Measurements from ENCODE around the gene SAYSD1. TPM values are rescaled to one million over a fixed set of nuclear protein-coding genes. Genes with fewer than 3 reads are reported as not detected.

SAYSD1 gene
- total and polyA plus RNA-seq, 9 of the 15 experiments (the other 6 are each of a cell fraction or from before 2014, with no cell fraction given), result 3.5 to 19.1 (median 12.4) TPM

- in situ Hi-C loops (cut with MboI) (no loop called here), intact Hi-C loops (cut with micrococcal nuclease) (no loop called here)
- BruUV-seq (replicated peaks), result no TSS peak
- H3K27me3 ChIP-seq (ENCODE audit: control insufficient read depth in 2 of 2, insufficient read depth in 2 of 2, low read length in 2 of 2), result no peaks in the 10 kb centered on the region
- TF ChIP-seq ZNF507 (tag; conservative IDR thresholded peaks at IDR 0.05), result no peak
- no peak for TF ChIP-seq KDM4B (IDR thresholded peaks at IDR 0.05; ENCODE audit: borderline replicate concordance in 2 of 2, low read depth in 1 of 2)
- no peak for TF ChIP-seq TRIM25 (IDR thresholded peaks at IDR 0.05; ENCODE audit: borderline replicate concordance)
- TF ChIP-seq PCBP1 (IDR thresholded peaks at IDR 0.05; ENCODE audit: low read depth, low read length, poor library complexity, severe bottlenecking), result no peak
- no peak for TF ChIP-seq ZNF224 (CRISPR knock-in tag; IDR thresholded peaks at IDR 0.05)
- no peak for TF ChIP-seq BCOR (IDR thresholded peaks at IDR 0.05)
- no peak for TF ChIP-seq NFYB (IDR thresholded peaks at IDR 0.05; ENCODE audit: extremely low read depth, insufficient read length)
- TF ChIP-seq ZBTB2 (IDR thresholded peaks at IDR 0.05), result no peak
- TF ChIP-seq CHCHD3 (CRISPR knock-in tag; IDR thresholded peaks at IDR 0.05), result no peak
- no peak for TF ChIP-seq KDM2B (CRISPR knock-in tag; IDR thresholded peaks at IDR 0.05)
- no peak for TF ChIP-seq PHF20 (IDR thresholded peaks at IDR 0.05; ENCODE audit: partially characterized antibody)
- no peak for TF ChIP-seq CREB3L1 (IDR thresholded peaks at IDR 0.05; ENCODE audit: borderline replicate concordance, low read depth)
- TF ChIP-seq HOXB6 (CRISPR knock-in tag; IDR thresholded peaks at IDR 0.05; ENCODE audit: borderline replicate concordance), result no peak
- TF ChIP-seq SMARCA5 (IDR thresholded peaks at IDR 0.05), result no peak
- TF ChIP-seq IRF2 (CRISPR knock-in tag; IDR thresholded peaks at IDR 0.05), result no peak
- no peaks in the 10 kb centered on the region for H3K9me1 ChIP-seq (ENCODE audit: control insufficient read depth, insufficient read depth, low read length)
- no peak overlapping the region for H3K27ac ChIP-seq (ENCODE audit: extremely low read depth, low read depth, low read length)
- no peaks in the 10 kb centered on the region for H3K9me3 ChIP-seq (replicated peaks; ENCODE audit: control insufficient read depth, insufficient read depth, low read depth, low read length)
- no peaks in the 10 kb centered on the region for H3K79me2 ChIP-seq (ENCODE audit: control insufficient read depth, insufficient read depth, low read length)
- H3K4me1 ChIP-seq (replicated peaks in 1 of 2; ENCODE audit: control insufficient read depth in 2 of 2, insufficient read depth in 2 of 2, low read length in 2 of 2), result no peaks in the 10 kb centered on the region
- peaks cover 11% of the 10 kb centered on the region; the same call in 1 of the 3 replicates for H3K36me3 ChIP-seq (ENCODE audit: control insufficient read depth, insufficient read depth, low read length)
- no peak overlapping the region for H3K4me3 ChIP-seq
- no peak for DNase-seq (ENCODE audit: extremely low read depth in 1 of 4, low spot score in 3 of 4)
- FAIRE-seq, result no peak
- no peak overlapping the region for H3K4me2 ChIP-seq (ENCODE audit: insufficient read depth, low read length)
- POLR2A ChIA-PET, result no interaction called here
- no peaks in the 10 kb centered on the region for H4K20me1 ChIP-seq (replicated peaks; ENCODE audit: control insufficient read depth, insufficient read depth, low read length)
- ATAC-seq, result no peak
- 20% methylated on average over 2 of the region's 2 CpGs for WGBS (ENCODE audit: insufficient coverage, low coverage, missing lambda C conversion rate)
- no peak overlapping the region for H2AFZ ChIP-seq (ENCODE audit: low read depth, low read length)
- no peak overlapping the region for H3K9ac ChIP-seq (ENCODE audit: insufficient read depth in 1 of 2, low read depth in 2 of 2, low read length in 2 of 2)
- CTCF ChIA-PET (ENCODE audit: low intra/inter-chr PET ratio), result no interaction called here
Measured at GRCh38 chr6:39107641-39108040, 7.3 kb downstream of the SAYSD1 start.
